AG09309 (cell line): ENCODE results near the gene SESTD1.

Experiments used
- DNase-seq: peaks from one replicate; pipeline ENCODE4 v3.0.0-alpha.2; 2010; ENCODE audit warnings: low read depth
- H3K4me3 ChIP-seq: 2 replicates; pipeline ENCODE4 v1.5.1; 2011; ENCODE audit warnings: mild to moderate bottlenecking, low read depth, low read length, moderate library complexity; ENCODE audit not compliant: control insufficient read depth
- CTCF ChIP-seq: IDR thresholded peaks from 2 replicates; pipeline ENCODE4 v1.5.1; 2011; ENCODE audit warnings: mild to moderate bottlenecking, low read depth, low read length, inconsistent platforms; ENCODE audit not compliant: insufficient read depth, control insufficient read depth; ENCODE audit errors: missing control alignments

Gene SESTD1

GRCh38 chr2:179179719-179180118 lies 84.9 kb downstream of the SESTD1 start:
- no peak for DNase-seq
- no peak overlapping the region for H3K4me3 ChIP-seq
- no peak for TF ChIP-seq CTCF

- no peak for DNase-seq
- no peak for TF ChIP-seq CTCF
Observed at GRCh38 chr2:179177694-179178093, 86.9 kb downstream of the SESTD1 start.

GRCh38 chr2:179174240-179174639 lies 90.4 kb downstream of the SESTD1 start:
- no peak overlapping the region for H3K4me3 ChIP-seq
- no peak for DNase-seq
- no peak for TF ChIP-seq CTCF

More at GRCh38 chr2:179177694-179178093, 86.9 kb downstream of the SESTD1 start:
- no peak overlapping the region for H3K4me3 ChIP-seq

GRCh38 chr2:179172894-179173293 lies 91.7 kb downstream of the SESTD1 start:
- no peak overlapping the region for H3K4me3 ChIP-seq
- DNase-seq = no peak
- no peak for TF ChIP-seq CTCF

- no peak for DNase-seq
- no peak overlapping the region for H3K4me3 ChIP-seq
- no peak for TF ChIP-seq CTCF
Observed at GRCh38 chr2:179171371-179171770, 93.3 kb downstream of the SESTD1 start.

GRCh38 chr2:179170901-179171300 lies 93.7 kb downstream of the SESTD1 start:
- no peak overlapping the region for H3K4me3 ChIP-seq
- TF ChIP-seq CTCF = no peak
- no peak for DNase-seq
